ENCODE data around the gene DNAAF1.

DNAAF1 gene

GRCh38 chr16:84161801-84162200 lies 16.7 kb downstream of the DNAAF1 start:
- DNase-seq, result no peak

DNA sequence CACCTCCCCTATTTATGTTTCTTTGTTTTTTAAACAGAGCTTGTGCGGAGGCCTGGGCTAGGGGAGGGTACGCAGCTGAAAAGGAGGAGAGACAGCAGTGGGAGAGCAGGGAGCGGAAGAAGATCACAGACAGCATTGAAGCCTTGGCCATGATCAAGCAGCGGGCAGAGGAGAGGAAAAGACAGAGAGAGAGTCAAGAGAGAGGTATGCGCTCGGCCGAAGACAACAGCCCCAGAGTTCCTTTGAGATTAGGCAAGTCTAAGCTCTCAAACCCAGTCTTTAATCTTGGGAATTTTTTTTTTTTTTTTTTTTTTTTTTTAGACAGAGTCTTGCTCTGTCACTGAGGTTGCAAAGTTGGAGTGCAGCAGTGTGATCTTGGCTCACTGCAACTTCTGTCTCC lies 20.6 kb downstream of the DNAAF1 start:
- DNase-seq, result no peak

DNA sequence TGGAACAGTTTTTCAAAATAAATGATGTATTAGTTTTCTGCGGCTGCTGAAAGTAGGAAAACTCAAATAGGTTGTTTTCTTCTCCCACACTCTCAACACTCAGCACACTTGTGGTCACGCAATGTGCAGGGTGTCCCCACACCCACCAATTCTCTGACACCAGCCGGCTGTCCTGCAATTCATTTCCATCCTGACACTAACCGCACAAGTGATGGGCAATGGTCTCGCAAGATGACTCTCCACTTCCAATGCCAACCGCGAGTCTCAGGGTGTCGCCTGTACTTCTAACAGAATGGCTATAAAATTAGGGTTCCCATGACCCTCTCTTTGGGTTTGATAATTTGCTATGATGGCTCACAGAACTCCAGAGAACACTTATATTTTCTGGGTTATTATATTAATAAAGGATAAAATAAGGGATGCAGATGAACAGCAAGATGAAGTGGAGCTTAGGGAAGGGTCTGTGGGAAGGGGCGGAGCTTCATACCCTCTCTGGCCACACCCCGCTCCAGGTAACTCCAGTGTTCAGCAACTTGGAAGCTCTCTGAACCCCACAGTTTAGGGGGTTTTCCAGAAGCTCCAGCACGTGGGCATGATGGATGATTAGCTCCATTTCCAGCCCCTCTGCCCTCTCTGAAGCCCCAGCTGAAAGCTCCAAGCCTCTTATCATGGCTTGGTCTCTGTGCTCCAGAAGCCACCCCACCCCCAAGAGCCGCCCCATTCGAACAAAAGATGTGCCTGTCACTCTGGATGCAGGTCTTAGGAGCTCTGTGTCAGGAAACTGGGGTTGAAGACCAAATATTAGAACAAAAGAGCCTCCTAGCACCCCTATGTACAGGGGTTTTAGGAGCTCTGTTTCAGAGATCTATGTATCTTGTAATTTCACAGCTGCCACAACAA lies 21.9 kb downstream of the DNAAF1 start:
- DNase-seq, result no peak

- DNase-seq, result no peak
These were observed 24.7 kb downstream of the DNAAF1 start for GRCh38 chr16:84169765-84170310.

- no peak for DNase-seq
These were observed 29.3 kb downstream of the DNAAF1 start for GRCh38 chr16:84174396-84174795.

DNA sequence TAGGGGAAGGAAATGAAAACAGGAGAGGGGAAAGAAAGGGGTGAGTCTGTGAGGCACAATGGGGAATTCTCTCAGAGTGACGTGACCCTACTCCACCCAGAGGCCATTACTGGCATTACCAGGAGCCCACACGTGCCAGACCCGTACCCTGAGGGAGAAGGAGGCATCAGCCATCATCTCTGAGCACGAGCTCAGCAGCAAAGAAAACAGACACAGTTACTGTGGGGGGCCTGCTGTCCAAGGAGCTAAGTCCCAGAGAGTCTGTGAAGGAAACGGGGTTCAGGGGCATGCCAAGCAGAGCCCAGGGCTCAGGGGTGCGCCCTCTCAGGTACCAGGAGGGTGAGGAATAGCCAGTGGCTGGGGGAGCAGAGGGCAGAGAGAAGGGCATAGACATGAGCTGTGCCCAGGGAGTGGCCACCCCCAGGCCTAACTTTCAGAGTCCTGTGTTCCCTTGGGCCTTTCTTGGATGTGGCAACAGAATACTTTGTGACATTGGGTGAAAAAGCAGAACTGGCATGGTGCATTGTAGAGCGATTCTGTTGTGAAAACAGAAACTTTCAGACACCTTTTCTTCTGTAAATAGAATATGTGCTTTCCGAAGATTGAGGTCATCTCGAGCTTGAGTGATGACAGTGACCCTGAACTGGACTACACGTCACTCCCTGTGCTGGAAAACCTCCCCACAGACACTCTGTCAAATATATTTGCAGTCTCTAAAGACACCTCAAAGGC lies 30.4 kb downstream of the DNAAF1 start:
- DNase-seq, result no peak

GRCh38 chr16:84176192-84177053 lies 31.3 kb downstream of the DNAAF1 start:
- no peak for DNase-seq

DNA sequence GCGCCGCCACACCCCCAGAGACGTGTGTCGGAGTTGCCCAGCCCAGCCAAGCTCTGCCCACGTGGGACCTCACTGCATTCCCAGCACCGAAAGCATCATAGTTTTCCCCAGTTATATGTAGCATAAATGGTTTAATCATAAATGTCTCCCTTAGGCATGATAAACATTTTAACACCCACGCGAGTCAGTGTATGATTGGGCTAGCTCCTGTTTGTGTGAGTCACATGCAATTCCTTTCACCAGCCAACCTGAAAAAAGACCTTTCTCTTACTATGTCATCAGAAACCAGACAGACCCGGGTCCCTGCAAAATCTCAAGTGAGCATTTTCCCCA lies 32.6 kb downstream of the DNAAF1 start:
- DNase-seq, result no peak

- no peak for DNase-seq
These were observed 33.1 kb downstream of the DNAAF1 start for GRCh38 chr16:84178146-84178765.

DNA sequence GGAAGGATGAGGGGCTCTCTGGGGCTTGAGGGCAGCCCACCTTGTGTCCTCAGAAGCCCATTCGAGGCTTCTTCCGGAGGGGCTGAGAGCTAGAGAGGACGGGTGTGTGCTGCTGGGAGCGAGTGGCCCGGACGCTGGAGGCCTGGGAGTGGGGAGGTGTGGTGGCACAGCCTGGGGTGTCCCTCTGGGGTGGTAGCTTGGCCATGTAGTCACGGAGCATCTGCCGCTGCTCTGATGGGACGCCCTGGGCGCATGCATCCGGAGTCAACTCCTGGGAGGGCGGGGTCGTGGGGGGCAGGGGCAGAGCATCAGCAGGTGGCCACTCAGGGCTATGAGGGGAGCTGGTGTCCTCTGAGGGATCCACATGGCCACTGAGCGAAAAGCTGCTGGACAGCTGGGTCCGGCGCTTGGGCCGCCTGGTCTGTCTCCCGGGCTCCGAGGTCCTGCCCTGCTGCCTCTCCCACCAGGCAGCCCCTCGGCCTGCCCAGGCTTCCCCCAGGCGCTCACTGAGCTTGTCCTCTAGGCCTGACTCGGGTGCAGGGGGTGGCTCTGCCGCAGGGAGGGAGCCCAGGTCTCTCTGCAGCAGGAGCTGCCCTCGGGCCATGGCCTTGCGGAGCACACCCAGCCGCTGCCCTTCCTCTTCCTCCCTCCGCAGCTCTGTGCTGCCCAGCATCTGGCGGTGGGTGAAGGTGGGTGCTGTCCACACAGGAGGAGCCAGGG lies 33.9 kb downstream of the DNAAF1 start:
- DNase-seq, result no peak

GRCh38 chr16:84179612-84180320 lies 34.7 kb downstream of the DNAAF1 start:
- DNase-seq, result no peak

DNA sequence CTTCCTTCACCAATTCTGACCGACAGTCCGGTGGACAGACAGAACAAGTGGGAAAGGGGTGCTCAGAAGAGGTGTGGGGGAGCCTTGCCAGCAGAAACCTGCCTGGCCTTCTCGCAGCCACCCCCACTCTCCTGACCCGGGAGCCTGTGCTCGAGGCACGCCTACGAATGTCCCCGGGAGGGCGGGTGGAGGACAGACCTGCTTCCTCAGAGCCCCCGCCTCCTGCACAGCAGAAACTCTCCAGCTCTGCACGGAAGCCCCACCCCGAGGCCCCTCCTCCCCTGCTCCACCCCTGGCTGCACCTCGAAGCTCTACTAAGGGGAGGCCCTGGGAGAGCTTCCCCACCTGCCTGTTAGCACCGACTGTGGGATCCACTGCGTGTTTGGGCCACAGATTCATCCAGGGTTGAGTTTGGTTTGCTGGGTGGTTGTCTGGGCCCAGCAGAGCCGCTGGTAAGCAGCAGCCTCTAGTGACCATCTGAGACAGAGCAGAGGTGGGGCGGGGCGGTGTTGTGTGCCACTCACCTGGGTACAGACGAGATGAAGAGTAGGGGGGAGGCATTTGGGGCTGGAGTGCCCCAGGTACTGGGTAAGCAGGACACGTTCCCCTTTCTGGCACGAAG lies 35.5 kb downstream of the DNAAF1 start:
- no peak for DNase-seq

DNA sequence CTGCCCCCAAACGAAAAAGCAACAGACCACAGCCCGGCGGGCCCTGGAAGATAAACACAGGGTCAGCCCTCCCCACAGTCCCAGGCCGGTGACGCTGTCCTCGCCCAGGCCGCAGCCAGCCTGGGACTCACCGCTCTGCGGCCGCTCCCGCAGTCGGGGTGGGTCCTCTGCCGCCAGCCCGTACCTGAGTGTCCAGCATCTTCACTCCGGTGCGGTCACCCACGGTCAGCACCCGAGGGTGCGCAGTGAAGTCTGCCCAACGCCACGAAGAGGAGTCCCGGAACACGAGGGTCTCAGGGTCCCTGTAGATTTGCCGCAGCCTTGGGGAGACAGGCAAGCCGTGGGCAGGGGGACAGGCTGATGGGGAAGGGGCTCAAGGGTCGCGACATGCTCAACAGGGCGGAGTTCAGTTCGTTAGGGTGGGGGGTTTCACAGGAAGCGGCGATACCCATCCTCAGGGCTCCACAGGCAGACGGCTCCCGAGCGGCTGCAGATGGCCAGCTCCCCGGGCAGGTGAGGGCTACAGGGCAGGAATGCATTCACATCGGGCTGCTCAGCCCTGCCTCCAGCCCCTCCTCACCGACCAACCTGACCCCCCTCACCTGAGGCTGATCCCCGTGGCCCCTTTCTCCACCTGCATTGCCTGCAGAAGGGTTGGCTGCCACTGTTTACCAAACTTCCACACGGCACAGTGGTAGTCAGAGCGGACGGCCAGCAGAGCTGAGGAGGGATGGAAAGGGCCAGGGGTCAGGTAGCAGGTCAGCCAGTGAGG lies 36.2 kb downstream of the DNAAF1 start:
- no peak for DNase-seq

DNA sequence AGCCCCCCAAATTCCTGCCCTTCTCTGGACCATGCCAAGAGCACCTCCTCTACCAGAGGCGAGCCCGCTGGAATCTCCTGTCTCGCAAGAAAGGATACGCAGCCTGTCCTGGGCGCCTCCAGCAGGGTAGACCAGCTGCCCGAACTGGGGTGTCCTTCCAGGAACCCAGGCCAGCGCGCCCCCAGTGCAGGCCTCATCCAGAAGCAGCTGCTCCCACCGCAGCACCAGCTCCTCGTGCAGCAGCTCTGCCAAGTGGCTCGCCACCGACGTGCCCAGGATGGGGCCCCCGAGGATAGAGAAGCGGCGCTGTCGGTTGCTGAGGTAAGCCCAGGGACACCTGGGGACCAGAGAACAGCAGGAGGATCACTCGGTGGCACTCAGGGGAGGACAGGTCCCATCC lies 37.0 kb downstream of the DNAAF1 start:
- DNase-seq, result no peak

DNA sequence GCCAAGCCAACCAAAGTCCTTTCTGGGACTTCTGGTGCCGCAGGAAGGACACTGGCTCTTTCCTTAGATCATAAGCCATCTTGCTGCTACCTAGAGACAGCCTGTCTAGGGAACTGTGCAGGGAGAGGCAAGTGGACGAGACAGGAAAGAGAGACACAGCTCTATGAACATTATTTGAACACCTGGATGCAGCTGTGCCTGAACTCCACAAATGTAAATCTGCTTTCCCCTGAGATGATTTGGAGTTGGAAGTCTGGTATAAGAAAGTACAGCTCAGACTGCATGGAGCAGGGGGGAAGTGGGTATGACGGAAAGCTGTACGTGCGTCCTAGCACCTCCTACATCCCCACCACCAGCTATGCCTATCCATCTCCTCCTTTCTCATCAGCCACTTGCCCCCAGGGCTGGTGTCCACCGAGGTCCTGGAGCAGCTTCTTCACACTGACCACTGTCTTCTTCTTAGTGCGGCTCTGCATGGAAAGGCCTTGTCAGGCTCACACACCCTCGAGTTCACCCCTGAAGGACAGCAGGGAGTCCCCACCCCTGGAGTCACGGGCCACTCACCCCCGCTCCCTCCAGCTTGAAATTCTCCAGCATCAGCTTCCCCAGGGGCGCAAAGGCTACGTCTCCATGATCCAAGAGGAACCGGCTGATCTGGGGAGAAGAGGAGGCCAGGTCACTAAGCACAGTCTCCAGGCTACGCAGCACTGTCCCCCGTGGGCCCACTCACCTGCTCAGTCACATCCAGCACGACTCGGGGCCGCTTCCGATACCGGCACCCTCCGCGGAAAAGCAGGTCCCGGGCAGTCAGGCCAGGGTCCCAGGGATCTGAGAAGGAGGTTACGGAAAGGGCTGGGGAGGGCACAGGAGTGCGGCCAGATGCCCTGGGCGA lies 37.8 kb downstream of the DNAAF1 start:
- no peak for DNase-seq

- DNase-seq, result no peak
These were observed 38.4 kb downstream of the DNAAF1 start for GRCh38 chr16:84183572-84183875.

GRCh38 chr16:84183911-84184591 lies 38.9 kb downstream of the DNAAF1 start:
- no peak for DNase-seq

GRCh38 chr16:84184775-84185174 lies 39.7 kb downstream of the DNAAF1 start:
- DNase-seq, result no peak
